GM21619 (cell line): ENCODE data around the gene PARL.
A peak's percentile ranks its signal among the peaks of the same experiment; 100 is the strongest.

ENCODE experiments used
- ATAC-seq: cut with Tn5 transposase; IDR thresholded peaks from one replicate; pipeline ENCODE4 v1.9.1; 2021; ENCODE audit not compliant: unreplicated experiment

Gene PARL

GRCh38 chr3:183862610-183863009 is 22.1 kb downstream of the PARL start:
- ATAC-seq: no peak

GRCh38 chr3:183857863-183858262 is 26.8 kb downstream of the PARL start:
- no peak for ATAC-seq

GRCh38 chr3:183854318-183855035 is 30.2 kb downstream of the PARL start:
- ATAC-seq: no peak

- ATAC-seq: no peak
These were observed 38.9 kb downstream of the PARL start for GRCh38 chr3:183845608-183846288.

GRCh38 chr3:183845090-183845489 is 39.6 kb downstream of the PARL start:
- ATAC-seq: no peak

GRCh38 chr3:183844606-183845005 is 40.1 kb downstream of the PARL start:
- no peak for ATAC-seq

- no peak for ATAC-seq
These were observed 44.9 kb downstream of the PARL start for GRCh38 chr3:183839751-183840150.

- ATAC-seq: no peak
These were observed 46.8 kb downstream of the PARL start for GRCh38 chr3:183837894-183838293.

GRCh38 chr3:183837390-183837789 is 47.3 kb downstream of the PARL start:
- ATAC-seq: no peak

- ATAC-seq: no peak
These were observed 51.2 kb downstream of the PARL start for GRCh38 chr3:183833516-183833915.

GRCh38 chr3:183830187-183830586 is 54.5 kb downstream of the PARL start:
- ATAC-seq: no peak

- no peak for ATAC-seq
These were observed 55.2 kb downstream of the PARL start for GRCh38 chr3:183829466-183829865.

GRCh38 chr3:183828538-183828870 is 56.2 kb downstream of the PARL start:
- no peak for ATAC-seq

- ATAC-seq: no peak
These were observed 56.7 kb downstream of the PARL start for GRCh38 chr3:183827809-183828537.

- no peak for ATAC-seq
These were observed 58.0 kb downstream of the PARL start for GRCh38 chr3:183826448-183827250.

- peak; percentile 55 for ATAC-seq
These were observed 59.1 kb downstream of the PARL start, which contains the start of gene MAP6D1 for GRCh38 chr3:183825456-183826161. TSS of gene MAP6D1 (minus strand) at chr3:183825577. CDS start at chr3:183825547, 30 bp downstream.

- peak; percentile 23 for ATAC-seq
These were observed 59.8 kb downstream of the PARL start for GRCh38 chr3:183824761-183825455.

GRCh38 chr3:183823963-183824362 is 60.7 kb downstream of the PARL start:
- no peak for ATAC-seq

- ATAC-seq: no peak
These were observed 62.0 kb downstream of the PARL start for GRCh38 chr3:183822631-183823030.

GRCh38 chr3:183819831-183820230 is 64.8 kb downstream of the PARL start:
- no peak for ATAC-seq
